ENCODE measurements around the gene CX3CL1. TPM values are rescaled to one million over a fixed set of nuclear protein-coding genes. Genes with fewer than 3 reads are reported as not detected.

CX3CL1 gene
- total and polyA plus RNA-seq, 2 of the 13 experiments (the other 11 are each of a cell fraction or from before 2014, with no cell fraction given) = 57.3 to 60.8 TPM

DNA sequence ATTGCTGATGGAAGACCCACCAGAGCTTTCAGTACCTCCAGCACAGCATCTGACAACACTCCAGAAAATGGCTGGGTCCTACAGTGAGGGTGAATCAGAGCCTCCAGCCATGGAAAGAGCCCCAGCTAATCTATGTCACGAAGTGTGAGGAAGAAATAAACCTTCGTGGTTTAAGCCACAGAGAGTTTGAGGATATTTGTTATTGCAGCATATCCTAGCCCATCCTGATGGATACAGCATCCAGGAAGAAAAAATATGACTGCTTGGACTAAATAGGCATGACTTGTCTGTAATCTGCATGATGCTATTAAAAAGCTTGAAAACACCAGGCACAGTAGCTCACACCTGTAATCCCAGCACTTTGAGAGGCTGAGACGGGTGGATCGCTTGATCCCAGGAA is 19.0 kb downstream of the CX3CL1 start:
- no TSS peak for BruUV-seq (replicated peaks)
- Histone ChIP-seq H4K20me1 (ENCODE audit: insufficient read depth, low read length) (no peaks in the 10 kb centered on the region), H3K4me3 (replicated peaks in 1 of 3; ENCODE audit: insufficient read depth in 1 of 3, low read depth in 2 of 3, low read length in 3 of 3) (no peak overlapping the region), H3K79me2 (ENCODE audit: insufficient read depth, low read length) (no peaks in the 10 kb centered on the region), H3K27ac (ENCODE audit: extremely low read length, insufficient read depth, low read length) (no peak overlapping the region), H2AFZ (ENCODE audit: low read length) (no peak overlapping the region), H3K27me3 (ENCODE audit: control insufficient read depth in 1 of 2, insufficient read depth in 2 of 2, low read length in 2 of 2) (peaks cover 4 to 12% of the 10 kb centered on the region in 2 experiments; a peak in 4 of 5 replicates), H3K9ac (ENCODE audit: insufficient read depth, low read depth, low read length) (no peak overlapping the region), H3K36me3 (replicated peaks in 1 of 2; ENCODE audit: control insufficient read depth in 1 of 2, insufficient read depth in 2 of 2, low read length in 2 of 2) (no peaks in the 10 kb centered on the region), H3K9me3 (ENCODE audit: low read length) (no peaks in the 10 kb centered on the region), H3K4me1 (ENCODE audit: insufficient read depth, low read length) (peaks cover 26% of the 10 kb centered on the region; the same call in 1 of the 2 replicates), H3K4me2 (ENCODE audit: low read depth, low read length) (no peak overlapping the region)
- ATAC-seq = no peak
- TF ChIP-seq THAP11 (CRISPR knock-in tag; IDR thresholded peaks at IDR 0.05) (no peak), ZNF12 (CRISPR knock-in tag; IDR thresholded peaks at IDR 0.05) (peak; percentile 97)
- 55% methylated on average over 4 of the region's 4 CpGs for WGBS (ENCODE audit: low lambda C conversion rate)
- ChIA-PET POLR2A (interaction anchor here (3.0 kb wide), 1 partner anchor 19 kb away, joined by 9 read pairs; the partner anchor contains the start of gene CX3CL1), CTCF (ENCODE audit: low intra/inter-chr PET ratio, low total read pairs) (no interaction called here)
- no peak for FAIRE-seq
- in situ Hi-C loops (cut with HindIII; ENCODE audit: extremely low pct_ligation_motif_present, low pct_unique_long_range_greater_than_20kb) (no loop called here), intact Hi-C loops (cut with micrococcal nuclease; ENCODE audit: unreplicated experiment) (no loop called here)
- DNase-seq (ENCODE audit: low spot score) = no peak

- Histone ChIP-seq H4K20me1 (ENCODE audit: insufficient read depth, low read length) (no peaks in the 10 kb centered on the region), H3K4me1 (ENCODE audit: insufficient read depth, low read length) (peaks cover 22% of the 10 kb centered on the region; the same call in 1 of the 2 replicates), H3K4me3 (replicated peaks in 1 of 3; ENCODE audit: insufficient read depth in 1 of 3, low read depth in 2 of 3, low read length in 3 of 3) (no peak overlapping the region), H3K9me3 (ENCODE audit: low read length) (no peaks in the 10 kb centered on the region), H3K4me2 (ENCODE audit: low read depth, low read length) (no peak overlapping the region), H3K9ac (ENCODE audit: insufficient read depth, low read depth, low read length) (no peak overlapping the region), H3K27ac (ENCODE audit: extremely low read length, insufficient read depth, low read length) (no peak overlapping the region), H3K27me3 (ENCODE audit: control insufficient read depth in 1 of 2, insufficient read depth in 2 of 2, low read length in 2 of 2) (peaks cover 4 to 12% of the 10 kb centered on the region in 2 experiments; a peak in 4 of 5 replicates), H3K36me3 (replicated peaks in 1 of 2; ENCODE audit: control insufficient read depth in 1 of 2, insufficient read depth in 2 of 2, low read length in 2 of 2) (no peaks in the 10 kb centered on the region), H2AFZ (ENCODE audit: low read length) (no peak overlapping the region), H3K79me2 (ENCODE audit: insufficient read depth, low read length) (no peaks in the 10 kb centered on the region)
- WGBS (ENCODE audit: low lambda C conversion rate) = 46% methylated on average over 5 of the region's 5 CpGs
- CTCF ChIA-PET (ENCODE audit: low intra/inter-chr PET ratio, low total read pairs) = no interaction called here
- in situ Hi-C loops (cut with HindIII; ENCODE audit: extremely low pct_ligation_motif_present, low pct_unique_long_range_greater_than_20kb) = no loop called here
- POLR2A ChIA-PET = interaction anchor here (3.0 kb wide), 1 partner anchor 19 kb away, joined by 9 read pairs; the partner anchor contains the start of gene CX3CL1
- FAIRE-seq (no peak), DNase-seq (ENCODE audit: low spot score) (no peak), ATAC-seq (no peak)
- no TSS peak for BruUV-seq (replicated peaks)
- intact Hi-C loops (cut with micrococcal nuclease; ENCODE audit: unreplicated experiment) = no loop called here
- TF ChIP-seq TCF12 (IDR thresholded peaks at IDR 0.05) (no peak), TCF12 (CRISPR knock-in tag; IDR thresholded peaks at IDR 0.05) (no peak), DMAP1 (CRISPR knock-in tag; IDR thresholded peaks at IDR 0.05) (no peak), MIER3 (CRISPR knock-in tag; IDR thresholded peaks at IDR 0.05; ENCODE audit: borderline replicate concordance) (no peak), PHF20 (CRISPR knock-in tag; IDR thresholded peaks at IDR 0.05) (no peak), SP1 (IDR thresholded peaks at IDR 0.05) (no peak), SP1 (CRISPR knock-in tag; IDR thresholded peaks at IDR 0.05) (no peak), HHEX (CRISPR knock-in tag; IDR thresholded peaks at IDR 0.05) (no peak), FOXK2 (IDR thresholded peaks at IDR 0.05) (no peak), SRSF4 (IDR thresholded peaks at IDR 0.05; ENCODE audit: low read depth, low read length, poor library complexity, severe bottlenecking) (no peak), PBX2 (CRISPR knock-in tag; IDR thresholded peaks at IDR 0.05) (no peak), ZBTB4 (CRISPR knock-in tag; IDR thresholded peaks at IDR 0.05; ENCODE audit: borderline replicate concordance) (no peak), ZNF343 (CRISPR knock-in tag; IDR thresholded peaks at IDR 0.05) (no peak), TEAD2 (CRISPR knock-in tag; IDR thresholded peaks at IDR 0.05) (no peak)
- TF ChIP-seq, protein P1, sequence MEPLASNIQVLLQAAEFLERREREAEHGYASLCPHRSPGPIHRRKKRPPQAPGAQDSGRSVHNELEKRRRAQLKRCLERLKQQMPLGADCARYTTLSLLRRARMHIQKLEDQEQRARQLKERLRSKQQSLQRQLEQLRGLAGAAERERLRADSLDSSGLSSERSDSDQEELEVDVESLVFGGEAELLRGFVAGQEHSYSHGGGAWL (CRISPR knock-in tag; IDR thresholded peaks at IDR 0.05) = no peak
Measured at GRCh38 chr16:57391708-57392107, 19.4 kb downstream of the CX3CL1 start.

Measured in HepG2 (cell line).